K562 (cell line): Measurements from ENCODE around the gene ABI3BP. TPM values are rescaled to one million over a fixed set of nuclear protein-coding genes. Genes with fewer than 3 reads are reported as not detected.

Experiments used
- ASH1L ChIP-seq: fragments of 450-650 bp; IDR thresholded peaks from 2 replicates; pipeline ENCODE4 v1.6.1; 2018; ENCODE audit warnings: borderline replicate concordance, mild to moderate bottlenecking, low read depth; ENCODE audit not compliant: partially characterized antibody
- ATF7 ChIP-seq: fragments of 450-650 bp; IDR thresholded peaks from 2 replicates; pipeline ENCODE4 v1.7.1; 2014; ENCODE audit warnings: mild to moderate bottlenecking, moderate library complexity
- BACH1 ChIP-seq: fragments of 200-800 bp; sonication (Bioruptor generic); IDR thresholded peaks from 2 replicates; pipeline ENCODE4 v1.6.1; 2016; ENCODE audit warnings: missing genetic modification characterization, missing compliant biosample characterization
- CREB1 ChIP-seq, 2 experiments: sonication (generic) in 1 of 2; formaldehyde crosslinking in 1 of 2; IDR thresholded peaks; 2 replicates each; pipeline versions ENCODE4 v1.6.1 to v1.8.0; 2012 to 2022; ENCODE audit warnings: inconsistent platforms in 1 of 2, mild to moderate bottlenecking in 1 of 2, missing genetic modification reagents in 1 of 2, moderate library complexity in 1 of 2
- ETV5 ChIP-seq: sonication (generic); formaldehyde crosslinking; IDR thresholded peaks from 2 replicates; pipeline ENCODE4 v1.4.0; 2020; ENCODE audit warnings: low read depth, mild to moderate bottlenecking, missing genetic modification reagents
- FOXK1 ChIP-seq: sonication (generic); formaldehyde crosslinking; IDR thresholded peaks from 2 replicates; pipeline ENCODE4 v1.8.0; 2022; ENCODE audit warnings: missing genetic modification reagents, mild to moderate bottlenecking, borderline replicate concordance
- FOXK2 ChIP-seq, 2 experiments: fragments of 450-650 bp; IDR thresholded peaks in 1 of 2; conservative IDR thresholded peaks in 1 of 2; 2 replicates each; pipeline ENCODE4 v1.6.1; 2016; ENCODE audit warnings: low read depth in 2 of 2, mild to moderate bottlenecking in 1 of 2
- HNRNPLL ChIP-seq: fragments of 200-400 bp; formaldehyde crosslinking; IDR thresholded peaks from 2 replicates; pipeline ENCODE4 v1.6.1; 2017; ENCODE audit warnings: low read length, low read depth, mild to moderate bottlenecking; ENCODE audit not compliant: poor library complexity, severe bottlenecking
- KDM2B ChIP-seq: fragments of 250-450 bp; sonication (Bioruptor Pico); IDR thresholded peaks from 2 replicates; pipeline ENCODE4 v1.8.0; 2021; ENCODE audit warnings: mild to moderate bottlenecking, moderate library complexity
- MEIS2 ChIP-seq: fragments of 450-650 bp; IDR thresholded peaks from 2 replicates; pipeline ENCODE4 v1.6.1; 2014; ENCODE audit warnings: mild to moderate bottlenecking; ENCODE audit not compliant: partially characterized antibody
- PHF8 ChIP-seq: fragments of 200-600 bp; sonication (generic); IDR thresholded peaks from 2 replicates; pipeline ENCODE4 v1.6.1; 2012; ENCODE audit warnings: mixed run types, mild to moderate bottlenecking, inconsistent platforms, low read length, moderate library complexity, borderline replicate concordance
- POLR2AphosphoS2 ChIP-seq: IDR thresholded peaks from 2 replicates; pipeline ENCODE4 v1.6.1; 2012; ENCODE audit warnings: low read length, improper control_type of control experiment
- POLR2B ChIP-seq: fragments of 450-650 bp; IDR thresholded peaks from 2 replicates; pipeline ENCODE4 v1.6.1; 2018; ENCODE audit warnings: low read depth; ENCODE audit not compliant: partially characterized antibody
- RCOR1 ChIP-seq, 2 experiments: IDR thresholded peaks; 2 replicates each; pipeline ENCODE4 v1.6.1; 2012; ENCODE audit warnings: low read depth in 2 of 2, low read length in 2 of 2, borderline replicate concordance in 1 of 2, improper control_type of control experiment in 1 of 2
- RFX1 ChIP-seq: fragments of 450-650 bp; IDR thresholded peaks from 2 replicates; pipeline ENCODE4 v1.6.1; 2016; ENCODE audit warnings: mild to moderate bottlenecking, moderate library complexity
- TAL1 ChIP-seq: fragments of 450-650 bp; IDR thresholded peaks from 2 replicates; pipeline ENCODE4 v1.6.1; 2016; ENCODE audit warnings: mild to moderate bottlenecking
- ZNF165 ChIP-seq: fragments of 250-450 bp; sonication (Bioruptor Pico); IDR thresholded peaks from 2 replicates; pipeline ENCODE4 v1.4.0; 2020; ENCODE audit warnings: borderline replicate concordance
- ZNF282 ChIP-seq: sonication (generic); formaldehyde crosslinking; IDR thresholded peaks from 2 replicates; pipeline ENCODE4 v1.8.1; 2023; ENCODE audit warnings: missing genetic modification reagents
- ZNF316 ChIP-seq: fragments of 450-650 bp; IDR thresholded peaks from 2 replicates; pipeline ENCODE4 v1.6.1; 2016
- ZNF77 ChIP-seq: fragments of 250-450 bp; sonication (Bioruptor Pico); IDR thresholded peaks from 2 replicates; pipeline ENCODE4 v1.5.0; 2020
- polyA plus RNA-seq, 8 experiments: library from polyadenylated mRNA; depleted of rRNA in 4 of 8; stranded (reverse) in 5 of 8; unstranded in 3 of 8; fragments of >200 nt; fragmentation: Nextera tagmentation in 2 of 8; fragmentation: Illumina TruSeq in 1 of 8; extraction: Ambion mirVana in 2 of 8; extraction: Trizol in 1 of 8; gene quantifications; 2 replicates each; pipeline versions ENCODE4 v1.2.1 to v1.2.3, GENCODE V29; 2011 to 2014; ENCODE audit warnings: inconsistent platforms in 1 of 8, missing spikeins in 1 of 8
- total RNA-seq, 7 experiments: library from RNA; depleted of rRNA in 6 of 7; stranded (reverse); fragments of >200 nt in 6 of 7; fragmentation: Illumina TruSeq in 2 of 7; extraction: Trizol in 2 of 7; gene quantifications; 2 replicates each; pipeline versions ENCODE4 v1.2.1 to v1.2.3, GENCODE V29; 2011 to 2021; ENCODE audit warnings: low replicate concordance in 1 of 7
- TF ChIP-seq, protein P1 (sequence below): sonication (generic); formaldehyde crosslinking; IDR thresholded peaks from 2 replicates; pipeline ENCODE4 v1.9.0; 2022; ENCODE audit warnings: mild to moderate bottlenecking, missing genetic modification reagents
- TF ChIP-seq, protein P2 (sequence below): sonication (generic); formaldehyde crosslinking; IDR thresholded peaks from 2 replicates; pipeline ENCODE4 v1.8.0; 2022; ENCODE audit warnings: missing genetic modification reagents, mild to moderate bottlenecking, moderate library complexity, borderline replicate concordance
- TF ChIP-seq, protein P3 (sequence below), 3 experiments: fragments of 200-800 bp in 1 of 3; fragments of 250-450 bp in 1 of 3; fragments of 450-650 bp in 1 of 3; sonication (Bioruptor Pico) in 1 of 3; sonication (Bioruptor generic) in 1 of 3; formaldehyde crosslinking in 1 of 3; IDR thresholded peaks; 2 replicates each; pipeline versions ENCODE4 v1.6.1 to v1.8.0; 2016 to 2022; ENCODE audit warnings: mild to moderate bottlenecking in 2 of 3, missing genetic modification characterization in 2 of 3, missing compliant biosample characterization in 1 of 3, moderate library complexity in 1 of 3

The ABI3BP gene
- total and polyA plus RNA-seq, 9 of the 15 experiments (the other 6 are each of a cell fraction or from before 2014, with no cell fraction given), result 0.01 to 0.24 (median 0.06) TPM; not detected in 5

DNA sequence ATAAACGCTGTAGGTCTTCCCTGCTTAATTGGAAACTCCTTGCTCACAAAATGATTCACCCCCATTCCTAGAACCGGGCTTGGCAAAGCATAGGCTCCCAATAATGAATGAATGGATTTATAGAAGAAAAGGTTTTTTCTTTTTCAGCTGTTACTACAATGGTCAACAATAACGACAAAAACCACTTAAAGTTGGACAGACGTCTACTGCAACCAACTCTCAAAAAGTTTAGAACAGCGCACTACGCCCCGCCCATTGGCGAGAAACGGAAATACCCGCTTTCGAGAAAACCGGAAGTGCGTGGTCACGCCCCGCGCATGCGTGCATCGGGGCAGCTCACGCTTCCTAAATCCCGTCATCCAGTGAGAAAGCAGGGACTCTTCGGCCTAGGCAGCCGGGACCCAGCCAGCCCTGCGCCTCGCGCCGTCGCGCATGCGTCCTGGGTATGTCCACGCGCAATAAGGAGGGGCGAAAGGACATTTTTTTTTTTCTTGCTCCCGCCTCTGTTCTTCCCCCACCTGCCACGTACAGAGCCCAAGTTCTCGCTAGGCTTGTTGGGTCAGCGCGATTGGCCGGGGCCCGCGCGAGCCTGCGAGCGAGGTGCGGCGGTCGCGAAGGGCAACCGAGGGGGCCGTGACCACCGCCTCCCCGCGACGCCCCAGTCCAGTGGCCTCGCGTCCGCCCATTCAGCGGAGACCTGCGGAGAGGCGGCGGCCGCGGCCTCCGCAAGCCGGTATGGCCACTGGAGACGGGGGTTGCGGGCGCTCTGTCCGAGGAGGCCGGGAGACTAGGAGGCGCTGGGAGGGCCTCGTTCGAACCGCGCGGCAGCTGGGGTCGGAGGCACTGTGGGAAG lies 284.0 kb downstream of the ABI3BP start, which contains the start of gene TFG (continued):
- TF ChIP-seq, protein P1, sequence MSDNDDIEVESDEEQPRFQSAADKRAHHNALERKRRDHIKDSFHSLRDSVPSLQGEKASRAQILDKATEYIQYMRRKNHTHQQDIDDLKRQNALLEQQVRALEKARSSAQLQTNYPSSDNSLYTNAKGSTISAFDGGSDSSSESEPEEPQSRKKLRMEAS (CRISPR knock-in tag), result 0 out of 2 replicates have a peak, but pooled peaks have one; percentile 16
- TF ChIP-seq BACH1 (tag), result no peak
- peak; percentile 70 for TF ChIP-seq ATF7
- no peak for TF ChIP-seq ASH1L
- TF ChIP-seq MEIS2, result peak; percentile 91
- TF ChIP-seq PHF8, result peak; percentile 71; the same call in 1 of the 2 replicates
- no peak for TF ChIP-seq RCOR1 (IDR thresholded peaks at IDR 0.05; ENCODE audit: borderline replicate concordance in 1 of 2, low read depth in 2 of 2, low read length in 2 of 2)
- no peak for TF ChIP-seq ZNF282 (CRISPR knock-in tag)
- TF ChIP-seq, protein P2, sequence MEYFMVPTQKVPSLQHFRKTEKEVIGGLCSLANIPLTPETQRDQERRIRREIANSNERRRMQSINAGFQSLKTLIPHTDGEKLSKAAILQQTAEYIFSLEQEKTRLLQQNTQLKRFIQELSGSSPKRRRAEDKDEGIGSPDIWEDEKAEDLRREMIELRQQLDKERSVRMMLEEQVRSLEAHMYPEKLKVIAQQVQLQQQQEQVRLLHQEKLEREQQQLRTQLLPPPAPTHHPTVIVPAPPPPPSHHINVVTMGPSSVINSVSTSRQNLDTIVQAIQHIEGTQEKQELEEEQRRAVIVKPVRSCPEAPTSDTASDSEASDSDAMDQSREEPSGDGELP (CRISPR knock-in tag), result peak; percentile 68; the same call in 1 of the 2 replicates
- TF ChIP-seq POLR2AphosphoS2, result peak; percentile 53; the same call in 1 of the 2 replicates
- 0 out of 2 replicates have a peak, but pooled peaks have one; percentile 40 for TF ChIP-seq FOXK1 (CRISPR knock-in tag)
- TF ChIP-seq POLR2B, result peak; percentile 73
- TF ChIP-seq ETV5 (CRISPR knock-in tag), result no peak
- TF ChIP-seq, protein P3, sequence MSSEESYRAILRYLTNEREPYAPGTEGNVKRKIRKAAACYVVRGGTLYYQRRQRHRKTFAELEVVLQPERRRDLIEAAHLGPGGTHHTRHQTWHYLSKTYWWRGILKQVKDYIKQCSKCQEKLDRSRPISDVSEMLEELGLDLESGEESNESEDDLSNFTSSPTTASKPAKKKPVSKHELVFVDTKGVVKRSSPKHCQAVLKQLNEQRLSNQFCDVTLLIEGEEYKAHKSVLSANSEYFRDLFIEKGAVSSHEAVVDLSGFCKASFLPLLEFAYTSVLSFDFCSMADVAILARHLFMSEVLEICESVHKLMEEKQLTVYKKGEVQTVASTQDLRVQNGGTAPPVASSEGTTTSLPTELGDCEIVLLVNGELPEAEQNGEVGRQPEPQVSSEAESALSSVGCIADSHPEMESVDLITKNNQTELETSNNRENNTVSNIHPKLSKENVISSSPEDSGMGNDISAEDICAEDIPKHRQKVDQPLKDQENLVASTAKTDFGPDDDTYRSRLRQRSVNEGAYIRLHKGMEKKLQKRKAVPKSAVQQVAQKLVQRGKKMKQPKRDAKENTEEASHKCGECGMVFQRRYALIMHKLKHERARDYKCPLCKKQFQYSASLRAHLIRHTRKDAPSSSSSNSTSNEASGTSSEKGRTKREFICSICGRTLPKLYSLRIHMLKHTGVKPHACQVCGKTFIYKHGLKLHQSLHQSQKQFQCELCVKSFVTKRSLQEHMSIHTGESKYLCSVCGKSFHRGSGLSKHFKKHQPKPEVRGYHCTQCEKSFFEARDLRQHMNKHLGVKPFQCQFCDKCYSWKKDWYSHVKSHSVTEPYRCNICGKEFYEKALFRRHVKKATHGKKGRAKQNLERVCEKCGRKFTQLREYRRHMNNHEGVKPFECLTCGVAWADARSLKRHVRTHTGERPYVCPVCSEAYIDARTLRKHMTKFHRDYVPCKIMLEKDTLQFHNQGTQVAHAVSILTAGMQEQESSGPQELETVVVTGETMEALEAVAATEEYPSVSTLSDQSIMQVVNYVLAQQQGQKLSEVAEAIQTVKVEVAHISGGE (CRISPR knock-in tag; IDR thresholded peaks at IDR 0.05), result 0 out of 6 replicates have a peak, but pooled peaks of 1 of the 3 experiments have one; percentile 24
- no peak for TF ChIP-seq TAL1
- TF ChIP-seq ZNF316, result peak; percentile 54; the same call in 1 of the 2 replicates
- TF ChIP-seq KDM2B, result no peak
- TF ChIP-seq RFX1, result peak; percentile 44; the same call in 1 of the 2 replicates
- TF ChIP-seq HNRNPLL, result peak; percentile 44
- no peak for TF ChIP-seq ZNF77 (CRISPR knock-in tag)
- no peak; the same call in 1 of the 2 replicates for TF ChIP-seq CREB1 (IDR thresholded peaks at IDR 0.05)
- peak; percentile 39; the same call in 1 of the 2 replicates for TF ChIP-seq CREB1 (CRISPR knock-in tag; IDR thresholded peaks at IDR 0.05)
- TF ChIP-seq ZNF165 (CRISPR knock-in tag), result no peak
- peak; percentile 69 to 74; a peak in 3 of 4 replicates for TF ChIP-seq FOXK2 (conservative IDR thresholded peaks at IDR 0.05 in 1 of 2, IDR thresholded peaks at IDR 0.05 in 1 of 2; ENCODE audit: low read depth in 2 of 2)
